SKM-1 treated with dmso at 0.1 percent for 144 hours (cell line): ENCODE measurements around the gene URI1.
"Not testable (repeated sequence)": the region's sequence is repeated elsewhere in the genome, so short reads cannot be mapped to it uniquely, and the experiment has no call there.

Source experiments
- DNase-seq: peaks from one replicate; lab custom pipeline; 2025; ENCODE audit not compliant: unreplicated experiment; lab: John Stamatoyannopoulos, UW

URI1 gene

GRCh38 chr19:29941828-29942403 is at the start of gene URI1:
Gene URI1 (plus strand): TSS chr19:29942239. CDS start chr19:29942548, 309 bp downstream.
- peak; percentile 76 for DNase-seq

GRCh38 chr19:29893606-29894284 is 48.3 kb upstream of the URI1 start:
- no peak for DNase-seq

- no peak for DNase-seq
Measured at GRCh38 chr19:29896802-29897201, 45.2 kb upstream of the URI1 start.

- no peak for DNase-seq
Measured at GRCh38 chr19:29897466-29897865, 44.6 kb upstream of the URI1 start.

GRCh38 chr19:29904017-29904416 is 38.0 kb upstream of the URI1 start:
- no peak for DNase-seq

GRCh38 chr19:29908963-29909944 is 32.8 kb upstream of the URI1 start:
- DNase-seq = no peak

- DNase-seq = no peak
Measured at GRCh38 chr19:29914933-29915332, 27.1 kb upstream of the URI1 start.

GRCh38 chr19:29915832-29916231 is 26.2 kb upstream of the URI1 start:
- DNase-seq = not testable (repeated sequence)

GRCh38 chr19:29917911-29918310 is 24.1 kb upstream of the URI1 start:
- no peak for DNase-seq

- DNase-seq = no peak
Measured at GRCh38 chr19:29918891-29919290, 23.1 kb upstream of the URI1 start.

GRCh38 chr19:29922972-29923371 is 19.1 kb upstream of the URI1 start:
- no peak for DNase-seq

- DNase-seq = no peak
Measured at GRCh38 chr19:29923653-29924052, 18.4 kb upstream of the URI1 start.

GRCh38 chr19:29926031-29926430 is 16.0 kb upstream of the URI1 start:
- DNase-seq = no peak

GRCh38 chr19:29926801-29927200 is 15.2 kb upstream of the URI1 start:
- no peak for DNase-seq

- DNase-seq = no peak
Measured at GRCh38 chr19:29927944-29928625, 14.0 kb upstream of the URI1 start.

GRCh38 chr19:29928831-29929230 is 13.2 kb upstream of the URI1 start:
- DNase-seq = no peak

- DNase-seq = no peak
Measured at GRCh38 chr19:29934257-29934656, 7.8 kb upstream of the URI1 start.

- no peak for DNase-seq
Measured at GRCh38 chr19:29934781-29935180, 7.3 kb upstream of the URI1 start.

- DNase-seq = no peak
Measured at GRCh38 chr19:29936409-29936808, 5.6 kb upstream of the URI1 start.

- DNase-seq = no peak
Measured at GRCh38 chr19:29939628-29940027, 2.4 kb upstream of the URI1 start.

GRCh38 chr19:29940971-29941585 is 961 bp upstream of the URI1 start:
- no peak for DNase-seq
